ENCODE results near the gene ZNF793.

- no peak for TF ChIP-seq POLR2A (IDR thresholded peaks at IDR 0.05)
- TF ChIP-seq, protein P1, sequence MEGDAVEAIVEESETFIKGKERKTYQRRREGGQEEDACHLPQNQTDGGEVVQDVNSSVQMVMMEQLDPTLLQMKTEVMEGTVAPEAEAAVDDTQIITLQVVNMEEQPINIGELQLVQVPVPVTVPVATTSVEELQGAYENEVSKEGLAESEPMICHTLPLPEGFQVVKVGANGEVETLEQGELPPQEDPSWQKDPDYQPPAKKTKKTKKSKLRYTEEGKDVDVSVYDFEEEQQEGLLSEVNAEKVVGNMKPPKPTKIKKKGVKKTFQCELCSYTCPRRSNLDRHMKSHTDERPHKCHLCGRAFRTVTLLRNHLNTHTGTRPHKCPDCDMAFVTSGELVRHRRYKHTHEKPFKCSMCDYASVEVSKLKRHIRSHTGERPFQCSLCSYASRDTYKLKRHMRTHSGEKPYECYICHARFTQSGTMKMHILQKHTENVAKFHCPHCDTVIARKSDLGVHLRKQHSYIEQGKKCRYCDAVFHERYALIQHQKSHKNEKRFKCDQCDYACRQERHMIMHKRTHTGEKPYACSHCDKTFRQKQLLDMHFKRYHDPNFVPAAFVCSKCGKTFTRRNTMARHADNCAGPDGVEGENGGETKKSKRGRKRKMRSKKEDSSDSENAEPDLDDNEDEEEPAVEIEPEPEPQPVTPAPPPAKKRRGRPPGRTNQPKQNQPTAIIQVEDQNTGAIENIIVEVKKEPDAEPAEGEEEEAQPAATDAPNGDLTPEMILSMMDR (IDR thresholded peaks at IDR 0.05): no peak
These were observed 36.5 kb upstream of the ZNF793 start for GRCh38 chr19:37470216-37470615.
